Small intestine (tissue), 7 donors: Measurements from ENCODE around the gene MPL. TPM values are rescaled to one million over a fixed set of nuclear protein-coding genes. Genes with fewer than 3 reads are reported as not detected.

ENCODE experiments used
- DNase-seq, 2 donors: peaks; one replicate each; pipeline versions ENCODE4 v3.0.0 to v3.0.0-alpha.2; 2013
- FAIRE-seq: peaks from 2 replicates; lab custom pipeline; 2012; peaks lifted over from hg19 to GRCh38; lab: Jason Lieb, UNC
- H3K27ac ChIP-seq, 3 donors: one replicate each; pipeline ENCODE4 v1.5.1; 2013; ENCODE audit warnings: low read length in 2 of 3, mild to moderate bottlenecking in 2 of 3, control low read depth in 1 of 3, inconsistent platforms in 1 of 3, low read depth in 1 of 3, moderate library complexity in 1 of 3
- H3K27me3 ChIP-seq, 3 donors: one replicate each; pipeline ENCODE4 v1.6.1; 2013; ENCODE audit warnings: low read length in 3 of 3, inconsistent platforms in 1 of 3; ENCODE audit not compliant: control insufficient read depth in 3 of 3, insufficient read depth in 3 of 3
- H3K36me3 ChIP-seq, 3 donors: one replicate each; pipeline ENCODE4 v1.6.1; 2013; ENCODE audit warnings: low read length in 3 of 3, inconsistent platforms in 1 of 3, low read depth in 1 of 3, mild to moderate bottlenecking in 1 of 3, moderate library complexity in 1 of 3; ENCODE audit not compliant: control insufficient read depth in 3 of 3, insufficient read depth in 2 of 3
- H3K4me1 ChIP-seq, 3 donors: one replicate each; pipeline ENCODE4 v1.6.1; 2013; ENCODE audit warnings: low read length in 2 of 3, inconsistent platforms in 1 of 3, low read depth in 1 of 3, mild to moderate bottlenecking in 1 of 3, moderate library complexity in 1 of 3; ENCODE audit not compliant: control insufficient read depth in 3 of 3, insufficient read depth in 2 of 3
- H3K4me3 ChIP-seq, 3 donors: one replicate each; pipeline ENCODE4 v1.5.1; 2013; ENCODE audit warnings: low read length in 3 of 3, control low read depth in 1 of 3, inconsistent platforms in 1 of 3, low read depth in 1 of 3, mild to moderate bottlenecking in 1 of 3, moderate library complexity in 1 of 3
- H3K9me3 ChIP-seq, 2 donors: one replicate each; pipeline ENCODE4 v1.6.1; 2013; ENCODE audit warnings: low read depth in 1 of 2, low read length in 1 of 2; ENCODE audit not compliant: control insufficient read depth in 2 of 2, insufficient read depth in 1 of 2
- WGBS, 3 donors: extraction: QIAGEN DNeasy Blood & Tissue Kit; methylation state at CpG; one replicate each; pipeline ENCODE4 v1.1.7; 2013; 5-methylcytosine and 5-hydroxymethylcytosine counted together
- polyA plus RNA-seq, 4 donors: library from polyadenylated mRNA; stranded (reverse) in 3 of 4; unstranded in 1 of 4; fragments of 200-250 nt in 3 of 4; fragments of 120-200 nt in 1 of 4; gene quantifications; one replicate each; pipeline versions ENCODE4 v1.2.1 to v1.2.3, GENCODE V29; 2013
- donor health status: healthy with polysubstance abuse.
- donor health status: control.
- donor health status: control.
- donor health status: Bipolar disorder and iron deficiency.
- donor health status: healthy.

MPL gene
- polyA plus RNA-seq, 4 donors: 0.16 TPM; not detected in 3

DNA sequence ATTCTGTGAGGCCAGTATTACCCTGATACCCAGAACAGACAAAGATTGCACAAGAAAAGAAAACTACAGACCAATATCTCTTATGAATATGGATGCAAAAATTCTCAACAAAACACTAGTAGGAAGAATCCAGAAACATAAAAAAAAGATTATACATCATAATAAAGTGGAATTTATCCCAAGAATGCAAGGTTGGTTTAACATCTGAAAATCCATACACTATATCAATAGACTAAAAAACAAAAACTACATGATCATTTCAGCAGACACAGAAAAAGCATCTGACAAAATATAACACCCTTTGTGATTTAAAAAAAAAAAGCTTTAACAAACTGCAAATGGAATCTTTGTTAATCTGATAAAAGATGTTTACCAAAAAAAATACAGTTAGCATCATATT is 12.2 kb upstream of the MPL start:
- peaks cover 0 to 3% (median 0%) of the 10 kb centered on the region in 3 donors for H3K4me1 ChIP-seq
- peaks cover 0 to 3% (median 0%) of the 10 kb centered on the region in 3 donors for H3K36me3 ChIP-seq
- no peak overlapping the region for H3K4me3 ChIP-seq
- H3K27ac ChIP-seq: no peak overlapping the region
- H3K9me3 ChIP-seq: peaks cover 0 to 4% of the 10 kb centered on the region in 2 donors
- H3K27me3 ChIP-seq: no peaks in the 10 kb centered on the region
- DNase-seq (no peak), FAIRE-seq (no peak)

DNA sequence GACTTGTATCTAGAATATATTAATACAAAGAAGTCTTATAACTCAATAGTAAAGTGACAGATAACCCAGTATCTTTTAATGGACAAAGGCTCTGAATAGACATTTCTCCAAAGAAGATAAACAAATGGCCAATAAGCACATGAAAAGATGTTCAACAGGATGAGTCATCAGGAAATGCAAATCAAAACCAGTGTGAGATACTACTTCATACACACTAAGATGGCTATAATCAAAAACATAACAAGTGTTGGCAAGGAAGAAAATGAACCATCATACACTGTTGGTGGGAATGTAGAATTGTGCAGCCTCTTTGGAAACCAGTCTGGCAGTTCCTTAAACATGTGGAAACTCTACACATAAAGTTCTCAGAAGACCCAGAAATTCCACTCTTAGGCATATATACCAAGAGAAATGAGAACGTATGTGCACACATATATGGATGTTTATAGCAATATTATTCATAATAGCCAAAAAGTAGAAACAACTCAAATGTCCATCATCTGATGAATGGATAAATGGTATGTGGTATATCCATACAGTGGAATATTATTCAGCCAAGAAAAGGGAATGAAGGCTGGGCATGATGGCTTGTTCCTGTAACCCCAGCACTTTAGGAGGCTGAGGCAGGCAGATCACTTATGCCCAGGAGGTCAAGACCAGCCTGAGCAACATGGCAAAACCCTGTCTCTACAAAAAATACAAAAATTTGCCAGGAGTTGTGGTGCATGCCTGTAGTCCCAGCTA is 9.9 kb upstream of the MPL start:
- 97 to 100% (median 98%) methylated on average over 1 of the region's 1 CpG for WGBS, 3 donors
- no peak overlapping the region for H3K27ac ChIP-seq
- H3K9me3 ChIP-seq: peaks cover 0 to 4% of the 10 kb centered on the region in 2 donors
- DNase-seq (no peak), FAIRE-seq (no peak)
- no peaks in the 10 kb centered on the region for H3K27me3 ChIP-seq
- no peaks in the 10 kb centered on the region for H3K36me3 ChIP-seq
- peaks cover 0 to 4% (median 0%) of the 10 kb centered on the region in 3 donors for H3K4me1 ChIP-seq
- H3K4me3 ChIP-seq: no peak overlapping the region

DNA sequence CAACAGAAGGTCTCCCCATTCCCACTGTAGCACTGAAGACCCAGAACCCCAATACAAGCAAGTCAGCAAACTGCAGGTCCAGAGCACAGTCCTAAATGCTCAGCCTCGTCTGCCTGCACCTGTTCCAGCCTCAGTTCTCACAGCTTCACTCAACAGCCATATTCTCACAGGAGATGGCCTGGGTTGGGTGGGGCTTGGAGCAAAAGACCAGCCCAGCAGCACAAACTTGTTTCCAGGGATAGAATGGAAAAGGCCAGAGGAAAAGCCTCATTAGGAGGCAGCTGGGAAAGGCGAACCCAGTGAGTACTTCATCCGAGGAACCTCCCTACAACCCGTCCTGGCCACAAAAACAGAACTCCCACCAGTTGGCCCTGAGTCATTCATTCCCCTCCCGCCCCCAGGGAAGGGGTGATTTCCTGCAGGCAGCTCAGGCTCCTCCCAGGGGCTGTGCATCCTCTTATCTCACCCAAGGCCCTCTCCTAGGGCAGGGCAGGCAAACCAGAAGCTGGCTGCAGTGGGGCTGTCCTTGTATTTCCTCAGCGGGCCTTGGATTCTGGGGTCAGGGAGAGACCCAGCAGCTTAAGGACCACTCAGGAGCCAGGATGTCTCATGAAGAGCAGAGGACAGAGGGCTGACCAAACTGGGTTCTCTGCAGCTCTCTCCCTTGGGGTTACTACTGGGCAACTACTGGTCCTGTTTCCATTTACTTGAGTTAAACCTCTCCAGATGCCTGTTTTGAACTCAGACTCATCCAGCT is 7.4 kb upstream of the MPL start:
- Histone ChIP-seq H3K4me3 (no peak overlapping the region), H3K27ac (no peak overlapping the region), H3K36me3 (no peaks in the 10 kb centered on the region), H3K9me3 (peaks cover 0 to 4% of the 10 kb centered on the region in 2 donors), H3K4me1 (peaks cover 0 to 4% (median 0%) of the 10 kb centered on the region in 3 donors), H3K27me3 (no peaks in the 10 kb centered on the region)
- WGBS, 3 donors: 28 to 41% (median 34%) methylated on average over 6 of the region's 6 CpGs
- peak; percentile 42 to 43 for DNase-seq
- no peak for FAIRE-seq

DNA sequence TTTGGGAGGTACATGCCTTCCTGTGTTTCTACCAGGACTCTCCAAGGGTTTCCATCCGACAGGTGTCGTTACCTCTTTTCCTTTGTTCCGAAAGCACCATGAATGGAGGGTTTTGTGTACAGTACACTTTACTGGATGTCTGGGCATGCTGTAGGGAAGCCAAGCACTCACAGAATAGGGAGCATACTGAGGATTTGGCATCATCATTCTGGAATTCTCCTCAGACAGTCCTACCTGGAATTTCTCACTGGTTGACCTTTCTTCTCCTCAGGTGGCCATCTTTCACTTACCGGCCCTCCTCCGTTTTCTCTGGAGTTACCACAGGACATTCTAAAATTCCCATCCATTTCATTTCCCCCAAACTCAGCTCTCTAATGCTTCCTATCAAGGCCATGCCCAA is 5.9 kb upstream of the MPL start:
- DNase-seq (no peak), FAIRE-seq (no peak)
- WGBS, 3 donors: 91 to 99% (median 95%) methylated on average over 5 of the region's 5 CpGs
- H3K27me3 ChIP-seq: no peaks in the 10 kb centered on the region
- peaks cover 0 to 4% (median 0%) of the 10 kb centered on the region in 3 donors for H3K4me1 ChIP-seq
- no peaks in the 10 kb centered on the region for H3K36me3 ChIP-seq
- H3K4me3 ChIP-seq: no peak overlapping the region
- no peak overlapping the region for H3K27ac ChIP-seq
- H3K9me3 ChIP-seq: peaks cover 0 to 4% of the 10 kb centered on the region in 2 donors

DNA sequence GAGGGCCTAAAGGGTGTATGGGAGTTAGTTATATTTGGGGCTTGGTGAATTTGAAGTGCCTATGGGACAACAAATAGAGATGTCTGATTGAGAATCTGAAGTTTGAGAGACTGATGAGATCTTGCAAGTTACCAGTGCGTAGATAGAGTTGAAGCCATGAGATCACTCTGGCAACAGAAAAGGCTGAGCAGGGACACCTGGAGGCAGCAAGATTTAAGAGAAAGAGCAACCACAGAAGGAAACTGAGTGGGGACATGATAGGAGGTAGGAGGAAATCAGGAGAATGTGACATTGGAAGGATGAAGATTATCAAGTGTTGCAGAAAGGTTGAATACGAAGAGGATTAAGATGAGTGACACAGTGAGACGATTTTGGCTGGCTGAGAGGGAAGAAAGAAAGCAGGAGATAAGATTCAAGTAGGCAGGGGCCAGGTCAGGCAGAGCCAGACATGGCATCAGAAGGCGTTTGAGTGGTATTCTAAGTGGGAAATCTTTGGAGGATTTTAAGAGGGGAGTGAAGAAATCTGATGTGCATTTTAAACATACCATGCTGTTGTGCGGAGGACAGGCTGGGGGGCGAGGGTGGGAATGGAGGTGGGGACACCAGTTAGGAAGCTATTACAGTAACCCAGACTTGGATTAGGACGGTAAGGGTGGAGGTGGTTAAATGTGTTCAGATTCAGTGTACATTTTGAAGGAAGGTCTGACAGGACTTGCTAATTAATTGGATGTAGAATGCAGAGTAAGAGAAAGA is 3.0 kb upstream of the MPL start:
- H3K9me3 ChIP-seq: no peaks in the 10 kb centered on the region
- H3K27ac ChIP-seq: no peak overlapping the region
- FAIRE-seq: no peak
- H3K4me1 ChIP-seq: peaks cover 0 to 4% (median 0%) of the 10 kb centered on the region in 3 donors
- DNase-seq: no peak
- no peaks in the 10 kb centered on the region for H3K27me3 ChIP-seq
- no peak overlapping the region for H3K4me3 ChIP-seq
- 74 to 82% (median 75%) methylated on average over 7 of the region's 7 CpGs for WGBS, 3 donors
- H3K36me3 ChIP-seq: no peaks in the 10 kb centered on the region

DNA sequence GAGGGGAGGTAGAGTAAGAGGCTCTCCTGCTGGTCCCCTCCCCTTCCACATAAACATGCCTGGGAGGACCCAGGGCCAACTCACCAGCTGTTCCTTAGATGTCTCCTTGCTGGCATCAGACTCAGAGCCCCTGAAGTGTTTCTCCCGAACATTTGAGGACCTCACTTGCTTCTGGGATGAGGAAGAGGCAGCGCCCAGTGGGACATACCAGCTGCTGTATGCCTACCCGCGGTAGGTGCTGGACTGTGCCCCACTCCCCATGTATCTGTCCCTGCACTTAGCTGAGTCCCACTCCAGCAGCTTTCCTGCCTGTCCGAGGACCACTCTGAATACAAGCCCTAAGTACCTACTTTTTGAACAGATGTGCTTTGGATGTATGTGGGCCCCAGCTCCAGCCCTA is 383 bp downstream of the MPL start:
- no peak for FAIRE-seq
- no peaks in the 10 kb centered on the region for H3K9me3 ChIP-seq
- H3K4me3 ChIP-seq: no peak overlapping the region
- H3K36me3 ChIP-seq: no peaks in the 10 kb centered on the region
- DNase-seq: no peak
- WGBS, 3 donors: 78 to 89% (median 87%) methylated on average over 5 of the region's 5 CpGs
- H3K27ac ChIP-seq: no peak overlapping the region
- peaks cover 0 to 9% (median 0%) of the 10 kb centered on the region in 3 donors for H3K4me1 ChIP-seq
- no peaks in the 10 kb centered on the region for H3K27me3 ChIP-seq

DNA sequence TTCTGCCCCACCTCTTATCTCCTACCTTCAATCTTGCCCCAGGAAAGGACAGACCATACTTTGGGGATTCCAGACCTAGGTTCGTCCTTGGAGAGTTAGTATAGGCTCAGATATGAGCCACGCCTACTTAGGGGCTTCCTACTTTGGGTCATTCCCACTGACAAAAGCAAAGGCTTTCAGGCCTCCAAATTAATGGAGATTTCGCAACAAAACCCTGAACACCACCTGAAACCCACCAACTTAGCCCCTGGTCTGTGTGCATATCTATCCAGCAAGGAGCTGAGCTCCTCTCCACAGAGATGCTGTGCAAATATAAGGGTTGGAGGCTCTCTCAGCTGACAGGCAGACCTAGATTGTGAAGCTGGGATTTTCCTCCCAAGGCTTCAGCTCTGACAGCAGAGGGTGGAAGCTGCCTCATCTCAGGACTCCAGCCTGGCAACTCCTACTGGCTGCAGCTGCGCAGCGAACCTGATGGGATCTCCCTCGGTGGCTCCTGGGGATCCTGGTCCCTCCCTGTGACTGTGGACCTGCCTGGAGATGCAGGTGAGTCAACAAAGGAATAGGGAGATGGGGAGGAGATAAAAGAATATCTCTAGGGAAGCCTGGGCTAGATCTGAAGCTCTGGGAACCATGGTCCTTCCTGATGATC is 2.1 kb downstream of the MPL start:
- Histone ChIP-seq H3K27ac (no peak overlapping the region), H3K4me1 (peaks cover 0 to 17% (median 3%) of the 10 kb centered on the region in 3 donors), H3K4me3 (no peak overlapping the region), H3K9me3 (no peaks in the 10 kb centered on the region), H3K36me3 (no peaks in the 10 kb centered on the region), H3K27me3 (no peaks in the 10 kb centered on the region)
- WGBS, 3 donors: 86 to 89% (median 88%) methylated on average over 6 of the region's 6 CpGs
- FAIRE-seq: no peak
- DNase-seq: no peak

DNA sequence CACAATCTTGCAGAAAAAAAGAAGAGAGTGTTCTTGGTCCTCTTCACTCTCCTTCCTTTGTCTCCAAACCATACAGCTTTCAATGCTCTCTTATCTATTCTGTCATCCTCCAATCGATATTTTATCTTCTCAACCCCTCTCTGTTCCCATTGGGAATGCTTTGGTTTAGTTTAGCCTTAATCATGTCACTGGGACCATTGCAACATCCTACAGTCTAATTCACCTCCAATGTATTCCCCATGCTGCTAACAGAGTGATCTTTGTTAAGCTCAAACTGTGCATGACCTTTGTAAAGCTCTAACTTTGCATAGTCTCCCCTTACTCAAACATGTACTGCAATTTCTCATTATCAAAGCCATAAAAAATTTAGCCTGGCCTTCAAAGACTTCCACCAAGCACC is 2.9 kb downstream of the MPL start:
- no peak for DNase-seq
- FAIRE-seq: no peak
- WGBS, 3 donors: 4 to 58% (median 27%) methylated on average over 1 of the region's 1 CpG

More for the DNA sequence above, 2.9 kb downstream of the MPL start:
- Histone ChIP-seq H3K27ac (no peak overlapping the region), H3K27me3 (no peaks in the 10 kb centered on the region), H3K36me3 (no peaks in the 10 kb centered on the region), H3K4me3 (no peak overlapping the region), H3K4me1 (peaks cover 0 to 26% (median 3%) of the 10 kb centered on the region in 3 donors), H3K9me3 (no peaks in the 10 kb centered on the region)
